WTC11 (cell line): ENCODE measurements around the gene NAV2. TPM values are rescaled to one million over a fixed set of nuclear protein-coding genes. Genes with fewer than 3 reads are reported as not detected.
A peak's percentile ranks its signal among the peaks of the same experiment; 100 is the strongest.

Experiments
- ATAC-seq: fragments of 200-7000 bp; cut with Tn5 transposase; 2 replicates; pipeline ENCODE4 v1.10.0; 2021; ENCODE audit warnings: mild to moderate bottlenecking, moderate library complexity
- CTCF ChIA-PET: fragments of 300-600 bp; sonication (Branson Sonifier 250); formaldehyde crosslinking; loops from one replicate; lab custom pipeline; 2021; ENCODE audit warnings: antibody characterized with exemption; lab: Charles Lee
- POLR2A ChIA-PET: fragments of 350-600 bp; sonication (Branson Sonifier 250); formaldehyde crosslinking; loops from one replicate; lab custom pipeline; 2021; ENCODE audit warnings: antibody characterized with exemption; lab: Charles Lee
- DNase-seq: peaks from one replicate; pipeline ENCODE4 v3.0.0; 2021; ENCODE audit warnings: low spot score
- H3K27ac Mint-ChIP-seq: 2 replicates; pipeline ENCODE4 v1.8.0; 2021; ENCODE audit warnings: mixed read lengths
- H3K27me3 Mint-ChIP-seq: 2 replicates; pipeline ENCODE4 v1.8.0; 2021; ENCODE audit warnings: low read depth, mild to moderate bottlenecking, moderate library complexity, mixed read lengths
- H3K36me3 Mint-ChIP-seq: 2 replicates; pipeline ENCODE4 v1.8.0; 2021; ENCODE audit warnings: mixed read lengths
- H3K4me1 Mint-ChIP-seq: 2 replicates; pipeline ENCODE4 v1.8.0; 2022; ENCODE audit warnings: mixed read lengths
- H3K4me3 Mint-ChIP-seq: 2 replicates; pipeline ENCODE4 v1.8.0; 2021; ENCODE audit warnings: mild to moderate bottlenecking, moderate library complexity, mixed read lengths
- H3K9me3 Mint-ChIP-seq: 2 replicates; pipeline ENCODE4 v1.8.0; 2021; ENCODE audit warnings: mixed read lengths
- AFF4 ChIP-seq: sonication (generic); formaldehyde crosslinking; IDR thresholded peaks from 2 replicates; pipeline ENCODE4 v1.8.1; 2023; ENCODE audit warnings: mild to moderate bottlenecking, missing genetic modification reagents, borderline replicate concordance
- ATF2 ChIP-seq: sonication (generic); formaldehyde crosslinking; IDR thresholded peaks from 2 replicates; pipeline ENCODE4 v1.8.1; 2022; ENCODE audit warnings: low read depth, missing genetic modification reagents, borderline replicate concordance
- ETV6 ChIP-seq: sonication (generic); formaldehyde crosslinking; IDR thresholded peaks from 2 replicates; pipeline ENCODE4 v1.8.1; 2022; ENCODE audit warnings: mild to moderate bottlenecking, missing genetic modification reagents
- FOXJ3 ChIP-seq: sonication (generic); formaldehyde crosslinking; IDR thresholded peaks from 2 replicates; pipeline ENCODE4 v1.9.0; 2021; ENCODE audit warnings: missing genetic modification reagents, mild to moderate bottlenecking, borderline replicate concordance
- HMGA2 ChIP-seq: fragments of 250-450 bp; sonication (Bioruptor Pico); IDR thresholded peaks from 2 replicates; pipeline ENCODE4 v1.4.0; 2021; ENCODE audit warnings: mild to moderate bottlenecking, moderate library complexity
- IRF2 ChIP-seq: sonication (generic); formaldehyde crosslinking; IDR thresholded peaks from 2 replicates; pipeline ENCODE4 v1.8.0; 2022; ENCODE audit warnings: low read depth, missing genetic modification reagents, borderline replicate concordance
- MAX ChIP-seq: sonication (generic); formaldehyde crosslinking; IDR thresholded peaks from 2 replicates; pipeline ENCODE4 v1.8.0; 2022; ENCODE audit warnings: mild to moderate bottlenecking, missing genetic modification reagents
- MYBL2 ChIP-seq: sonication (generic); formaldehyde crosslinking; IDR thresholded peaks from 2 replicates; pipeline ENCODE4 v1.8.1; 2023; ENCODE audit warnings: mild to moderate bottlenecking, moderate library complexity, missing genetic modification reagents
- NFATC4 ChIP-seq: fragments of 250-450 bp; sonication (Bioruptor Pico); IDR thresholded peaks from 2 replicates; pipeline ENCODE4 v1.9.0; 2021; ENCODE audit warnings: mild to moderate bottlenecking
- NR1H2 ChIP-seq: sonication (generic); formaldehyde crosslinking; IDR thresholded peaks from 2 replicates; pipeline ENCODE4 v1.9.0; 2021; ENCODE audit warnings: mild to moderate bottlenecking, moderate library complexity, missing genetic modification reagents
- SMAD4 ChIP-seq: sonication (generic); formaldehyde crosslinking; IDR thresholded peaks from 2 replicates; pipeline ENCODE4 v1.8.0; 2022; ENCODE audit warnings: mild to moderate bottlenecking, missing genetic modification reagents
- ZNF121 ChIP-seq: sonication (generic); formaldehyde crosslinking; IDR thresholded peaks from 2 replicates; pipeline ENCODE4 v1.8.0; 2023; ENCODE audit warnings: missing genetic modification reagents
- ZNF219 ChIP-seq: sonication (generic); formaldehyde crosslinking; IDR thresholded peaks from 2 replicates; pipeline ENCODE4 v1.8.0; 2023; ENCODE audit warnings: missing genetic modification reagents, mild to moderate bottlenecking, borderline replicate concordance
- ZNF263 ChIP-seq: sonication (generic); formaldehyde crosslinking; IDR thresholded peaks from 2 replicates; pipeline ENCODE4 v1.8.1; 2022; ENCODE audit warnings: low read depth, mild to moderate bottlenecking, moderate library complexity, missing genetic modification reagents
- ZNF317 ChIP-seq: sonication (generic); formaldehyde crosslinking; IDR thresholded peaks from 2 replicates; pipeline ENCODE4 v1.8.1; 2023; ENCODE audit warnings: low read depth, mild to moderate bottlenecking, moderate library complexity, missing genetic modification reagents, borderline replicate concordance
- ZNF532 ChIP-seq: fragments of 250-450 bp; sonication (Bioruptor Pico); IDR thresholded peaks from 2 replicates; pipeline ENCODE4 v1.9.0; 2021; ENCODE audit warnings: mild to moderate bottlenecking, borderline replicate concordance
- total RNA-seq: library from RNA; stranded (reverse); gene quantifications from 3 replicates; pipeline ENCODE4 v1.2.3, GENCODE V29; 2021
- TF ChIP-seq, protein P1 (sequence below): sonication (generic); formaldehyde crosslinking; IDR thresholded peaks from 2 replicates; pipeline ENCODE4 v1.8.1; 2022; ENCODE audit warnings: mild to moderate bottlenecking, moderate library complexity, missing genetic modification reagents
- TF ChIP-seq, protein P2 (sequence below): sonication (generic); formaldehyde crosslinking; IDR thresholded peaks from 2 replicates; pipeline ENCODE4 v1.8.1; 2022; ENCODE audit warnings: missing genetic modification reagents, borderline replicate concordance

The NAV2 gene
- total RNA-seq, 1 experiment from 2014 or later, result 42.8 TPM

GRCh38 chr11:19712281-19713195, at the start of gene NAV2 (continued):
- TF ChIP-seq ZNF532 (CRISPR knock-in tag) (no peak), MAX (CRISPR knock-in tag) (peak; percentile 88), SMAD4 (CRISPR knock-in tag) (peak; percentile 66; the same call in 1 of the 2 replicates)

GRCh38 chr11:19663206-19663605, 49.4 kb upstream of the NAV2 start:
- peaks cover 6% of the 10 kb centered on the region for H3K9me3 Mint-ChIP-seq
- no peak for ATAC-seq
- ChIA-PET POLR2A (no interaction called here), CTCF (no interaction called here)
- no peak for DNase-seq
- peaks cover 7% of the 10 kb centered on the region for H3K4me1 Mint-ChIP-seq
- H3K4me3 Mint-ChIP-seq, result no peak overlapping the region
- TF ChIP-seq ETV6, result no peak
- no peak for TF ChIP-seq NFATC4 (CRISPR knock-in tag)
- no peak for TF ChIP-seq ZNF317
- no peak for TF ChIP-seq NR1H2 (CRISPR knock-in tag)
- TF ChIP-seq ZNF121, result no peak
- no peak for TF ChIP-seq ZNF263 (CRISPR knock-in tag)
- TF ChIP-seq MYBL2, result no peak
- no peaks in the 10 kb centered on the region for H3K36me3 Mint-ChIP-seq
- no peaks in the 10 kb centered on the region; the same call in 1 of the 2 replicates for H3K27me3 Mint-ChIP-seq
- no peak overlapping the region for H3K27ac Mint-ChIP-seq

DNA sequence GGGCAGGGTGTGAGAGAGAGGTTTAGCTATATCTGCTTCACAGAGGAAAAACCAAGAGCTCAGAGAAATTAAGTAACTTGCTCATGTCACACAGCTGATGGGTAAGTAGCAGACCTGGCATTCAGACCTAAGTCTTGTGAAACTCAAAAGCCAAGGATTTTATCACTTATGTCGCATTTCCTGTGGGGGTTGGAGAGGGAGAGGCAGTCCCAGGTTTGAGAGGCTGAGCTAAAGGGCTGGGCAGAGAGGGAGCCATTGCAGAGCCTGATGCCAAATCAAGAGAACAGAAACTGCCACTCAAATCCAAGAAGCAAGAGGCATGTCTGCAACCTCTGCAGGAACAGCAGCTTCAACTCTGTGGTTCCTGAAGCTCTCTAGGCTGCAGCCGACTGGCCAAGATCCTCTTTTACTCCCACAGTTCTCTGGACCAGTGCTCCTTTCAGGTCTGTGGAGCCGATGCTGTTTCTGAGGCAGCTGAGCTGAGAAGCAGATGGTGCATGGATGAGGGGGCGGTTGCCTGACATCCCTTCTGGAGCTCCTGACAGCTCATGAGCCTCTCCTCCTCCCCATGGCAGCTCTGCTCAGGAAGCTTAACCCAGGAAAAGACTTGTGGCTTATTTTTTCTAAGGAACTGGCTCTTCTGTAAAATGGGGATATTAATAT, 47.6 kb upstream of the NAV2 start:
- no peak overlapping the region for H3K4me3 Mint-ChIP-seq
- H3K27ac Mint-ChIP-seq, result no peak overlapping the region
- ChIA-PET CTCF (interaction anchor here (1.0 to 1.8 kb wide), 4 partner anchors 9 to 238 kb away, joined by 3 to 4 read pairs (median 4); no protein-coding TSS in a partner anchor), POLR2A (no interaction called here)
- no peaks in the 10 kb centered on the region for H3K36me3 Mint-ChIP-seq
- H3K9me3 Mint-ChIP-seq, result peaks cover 6% of the 10 kb centered on the region
- DNase-seq (no peak), ATAC-seq (no peak)
- H3K4me1 Mint-ChIP-seq, result peaks cover 9% of the 10 kb centered on the region
- TF ChIP-seq NFATC4 (CRISPR knock-in tag) (no peak), ATF2 (CRISPR knock-in tag) (no peak), AFF4 (CRISPR knock-in tag) (no peak), IRF2 (CRISPR knock-in tag) (no peak), ZNF219 (no peak), HMGA2 (CRISPR knock-in tag) (no peak), ETV6 (no peak), FOXJ3 (CRISPR knock-in tag) (no peak), ZNF121 (no peak)
- TF ChIP-seq, protein P1, sequence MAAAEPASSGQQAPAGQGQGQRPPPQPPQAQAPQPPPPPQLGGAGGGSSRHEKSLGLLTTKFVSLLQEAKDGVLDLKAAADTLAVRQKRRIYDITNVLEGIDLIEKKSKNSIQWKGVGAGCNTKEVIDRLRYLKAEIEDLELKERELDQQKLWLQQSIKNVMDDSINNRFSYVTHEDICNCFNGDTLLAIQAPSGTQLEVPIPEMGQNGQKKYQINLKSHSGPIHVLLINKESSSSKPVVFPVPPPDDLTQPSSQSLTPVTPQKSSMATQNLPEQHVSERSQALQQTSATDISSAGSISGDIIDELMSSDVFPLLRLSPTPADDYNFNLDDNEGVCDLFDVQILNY (CRISPR knock-in tag), result no peak
- TF ChIP-seq, protein P2, sequence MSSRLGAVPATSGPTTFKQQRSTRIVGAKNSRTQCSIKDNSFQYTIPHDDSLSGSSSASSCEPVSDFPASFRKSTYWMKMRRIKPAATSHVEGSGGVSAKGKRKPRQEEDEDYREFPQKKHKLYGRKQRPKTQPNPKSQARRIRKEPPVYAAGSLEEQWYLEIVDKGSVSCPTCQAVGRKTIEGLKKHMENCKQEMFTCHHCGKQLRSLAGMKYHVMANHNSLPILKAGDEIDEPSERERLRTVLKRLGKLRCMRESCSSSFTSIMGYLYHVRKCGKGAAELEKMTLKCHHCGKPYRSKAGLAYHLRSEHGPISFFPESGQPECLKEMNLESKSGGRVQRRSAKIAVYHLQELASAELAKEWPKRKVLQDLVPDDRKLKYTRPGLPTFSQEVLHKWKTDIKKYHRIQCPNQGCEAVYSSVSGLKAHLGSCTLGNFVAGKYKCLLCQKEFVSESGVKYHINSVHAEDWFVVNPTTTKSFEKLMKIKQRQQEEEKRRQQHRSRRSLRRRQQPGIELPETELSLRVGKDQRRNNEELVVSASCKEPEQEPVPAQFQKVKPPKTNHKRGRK (CRISPR knock-in tag), result no peak
- H3K27me3 Mint-ChIP-seq, result no peaks in the 10 kb centered on the region; the same call in 1 of the 2 replicates
